Measurements from ENCODE around the gene KMT5C. TPM values are rescaled to one million over a fixed set of nuclear protein-coding genes. Genes with fewer than 3 reads are reported as not detected.

The KMT5C gene
- total and polyA plus RNA-seq, 10 of the 15 experiments (the other 5 are each of a cell fraction or from before 2014, with no cell fraction given), result 0.20 to 15.8 (median 4.3) TPM; not detected in 1

DNA sequence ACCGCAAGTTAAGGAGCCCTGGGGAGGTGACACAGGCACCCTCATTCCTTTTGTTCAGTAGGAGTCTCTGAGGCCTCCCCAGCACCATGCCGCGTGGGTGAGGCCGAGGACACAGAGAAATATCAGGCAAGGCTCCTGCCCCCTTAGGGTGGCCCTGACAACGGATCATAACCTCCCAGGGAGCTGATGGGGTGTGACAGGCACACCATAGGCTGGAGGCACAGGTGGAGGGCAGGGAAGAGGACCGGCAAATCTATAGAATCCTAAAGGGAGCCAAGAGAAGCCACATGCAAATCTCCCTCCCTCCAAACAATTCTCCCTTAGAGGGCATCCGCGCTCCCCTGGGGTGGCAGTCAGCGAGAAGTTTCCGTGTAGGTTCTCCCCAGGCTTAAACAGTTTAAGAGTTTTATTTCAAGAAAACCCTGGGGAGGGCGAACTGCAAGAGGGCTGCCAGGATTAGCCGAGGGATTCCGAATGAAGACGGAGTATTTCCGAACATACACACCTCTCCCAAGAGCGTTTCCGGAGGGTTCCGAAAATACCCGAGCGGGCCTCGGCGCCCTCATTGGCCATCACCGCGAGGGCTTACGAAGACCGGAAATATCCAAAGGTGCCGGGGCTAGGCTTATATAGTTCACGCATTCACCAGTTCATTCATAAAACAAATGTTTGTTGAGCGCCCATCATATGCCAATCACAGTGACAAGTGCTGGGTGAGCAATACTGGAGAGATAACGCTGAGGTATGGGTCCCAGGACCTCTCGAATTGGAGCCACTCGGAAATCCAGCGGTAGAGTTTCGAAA, 45.4 kb downstream of the KMT5C start:
- Histone ChIP-seq H3K4me1 (ENCODE audit: control insufficient read depth, insufficient read depth, low read length) (peaks cover 28% of the 10 kb centered on the region), H2AFZ (ENCODE audit: control insufficient read depth, low read depth, low read length) (peak overlapping the region; percentile 94), H3K9ac (ENCODE audit: control insufficient read depth, insufficient read depth, low read length) (peak overlapping the region; percentile 77), H3K4me3 (peak overlapping the region; percentile 64), H3K36me3 (ENCODE audit: control insufficient read depth in 2 of 2, insufficient read depth in 2 of 2, low read length in 1 of 2) (peaks cover 16 to 23% of the 10 kb centered on the region in 2 experiments; a peak in 3 of 4 replicates), H4K20me1 (ENCODE audit: control insufficient read depth, insufficient read depth) (peaks cover 11% of the 10 kb centered on the region), H3K27me3 (replicated peaks in 1 of 2; ENCODE audit: control insufficient read depth in 2 of 2, insufficient read depth in 2 of 2, low read length in 1 of 2) (no peaks in the 10 kb centered on the region), H3K79me2 (ENCODE audit: control insufficient read depth, insufficient read depth, low read length) (peaks cover 39% of the 10 kb centered on the region), H3K9me3 (replicated peaks; ENCODE audit: control insufficient read depth, insufficient read depth, low read length) (no peaks in the 10 kb centered on the region), H3K27ac (ENCODE audit: control insufficient read depth, insufficient read depth) (peak overlapping the region; percentile 89), H3K4me2 (ENCODE audit: control insufficient read depth, insufficient read depth) (peak overlapping the region; percentile 74)
- POLR2A ChIA-PET, result interaction anchor here (0.5 to 3.1 kb wide), 14 partner anchors 15 to 269 kb away, joined by 3 to 26 read pairs (median 5); partner anchors contain the start of genes FIZ1, HSPBP1, KMT5C and PPP6R1
- in situ Hi-C loops (cut with MboI), result no loop called here
- CTCF ChIA-PET, result interaction anchor here (0.6 to 3.4 kb wide), 12 partner anchors 12 to 264 kb away, joined by 3 to 49 read pairs (median 4); partner anchors contain the start of genes HSPBP1, KMT5C, PPP6R1 and ZNF865
- TF ChIP-seq BHLHE40 (IDR thresholded peaks at IDR 0.05; ENCODE audit: borderline replicate concordance in 1 of 2, low read depth in 2 of 2, low read length in 1 of 2), result no peak
- TF ChIP-seq ETV6 (conservative IDR thresholded peaks at IDR 0.05 in 1 of 2, IDR thresholded peaks at IDR 0.05 in 1 of 2; ENCODE audit: borderline replicate concordance in 1 of 2, low read depth in 1 of 2), result 0 out of 4 replicates have a peak, but pooled peaks of 1 of the 2 experiments have one; percentile 0
- TF ChIP-seq MXI1 (IDR thresholded peaks at IDR 0.05; ENCODE audit: low read depth, low read length), result peak; percentile 21
- no peak for TF ChIP-seq TCF7 (IDR thresholded peaks at IDR 0.05; ENCODE audit: borderline replicate concordance)
- TF ChIP-seq ZSCAN29 (IDR thresholded peaks at IDR 0.05), result peak; percentile 92
- TF ChIP-seq NFYB (IDR thresholded peaks at IDR 0.05; ENCODE audit: insufficient read depth, low read depth, low read length), result peak; percentile 84
- TF ChIP-seq MEF2B (IDR thresholded peaks at IDR 0.05; ENCODE audit: partially characterized antibody, poor library complexity, severe bottlenecking), result peak; percentile 42
- 0 out of 4 replicates have a peak, but pooled peaks of 1 of the 2 experiments have one; percentile 10 for TF ChIP-seq SRF (IDR thresholded peaks at IDR 0.05; ENCODE audit: low read depth in 2 of 2, low read length in 2 of 2)
- TF ChIP-seq BMI1 (IDR thresholded peaks at IDR 0.05; ENCODE audit: borderline replicate concordance), result no peak
- TF ChIP-seq ZNF274 (IDR thresholded peaks at IDR 0.05; ENCODE audit: insufficient read depth, insufficient read length), result no peak
- no peak for TF ChIP-seq SUZ12 (IDR thresholded peaks at IDR 0.05; ENCODE audit: unreplicated experiment)
- TF ChIP-seq RUNX3 (IDR thresholded peaks at IDR 0.05; ENCODE audit: low read length), result peak; percentile 53; the same call in 1 of the 2 replicates
- no peak for TF ChIP-seq GABPA (IDR thresholded peaks at IDR 0.05; ENCODE audit: low read depth)
- peak; percentile 16; the same call in 1 of the 3 replicates for TF ChIP-seq POU2F2 (IDR thresholded peaks at IDR 0.05; ENCODE audit: borderline replicate concordance, low read depth, low read length)
- intact Hi-C loops (cut with micrococcal nuclease; ENCODE audit: unreplicated experiment), result loop anchor here (5.0 to 10.0 kb wide), 3 partner anchors 83 to 770 kb away; partner anchors contain the start of gene PPP6R1
- BruUV-seq (replicated peaks), result TSS peak; percentile 80
- under 1% methylated on average over 34 of the region's 34 CpGs for WGBS (ENCODE audit: insufficient coverage, insufficient replicate concordance, low lambda C conversion rate, missing lambda C conversion rate)
- FAIRE-seq (peak; percentile 98), ATAC-seq (peak; percentile 88), DNase-seq (ENCODE audit: low read depth, low spot score) (peak; percentile 88)
- RAD21 ChIA-PET (ENCODE audit: unreplicated experiment), result interaction anchor here (1.5 to 3.1 kb wide), 10 partner anchors 19 to 214 kb away, joined by 4 to 28 read pairs (median 6); partner anchors contain the start of genes FIZ1, KMT5C, PPP6R1 and UBE2S
- SMC1A ChIA-PET (ENCODE audit: uncharacterized antibody, unreplicated experiment), result interaction anchor here (1.0 to 3.1 kb wide), 5 partner anchors 21 to 244 kb away, joined by 3 to 22 read pairs (median 3); partner anchors contain the start of gene KMT5C
